ENCODE measurements around the gene AGFG1. TPM values are rescaled to one million over a fixed set of nuclear protein-coding genes. Genes with fewer than 3 reads are reported as not detected.

The AGFG1 gene
- total RNA-seq, 1 experiment from 2014 or later, result 122 TPM

GRCh38 chr2:227551836-227552235 lies 79.9 kb downstream of the AGFG1 start:
- Histone ChIP-seq H3K4me1 (replicated peaks) (no peaks in the 10 kb centered on the region), H3K27me3 (replicated peaks) (no peaks in the 10 kb centered on the region), H3K4me3 (no peak overlapping the region), H3K9me3 (replicated peaks) (0 out of 2 replicates have a peak, but pooled peaks cover 3% of the 10 kb centered on the region), H3K36me3 (peaks cover 62% of the 10 kb centered on the region), H3K27ac (no peak overlapping the region)
- DNase-seq (ENCODE audit: low read depth in 1 of 2, low spot score in 2 of 2), result no peak

- Histone ChIP-seq H3K27me3 (replicated peaks) (no peaks in the 10 kb centered on the region), H3K36me3 (no peaks in the 10 kb centered on the region), H3K4me3 (no peak overlapping the region), H3K27ac (no peak overlapping the region), H3K4me1 (replicated peaks) (no peaks in the 10 kb centered on the region), H3K9me3 (replicated peaks) (no peaks in the 10 kb centered on the region)
- DNase-seq (ENCODE audit: low read depth in 1 of 2, low spot score in 2 of 2), result no peak
Measured at GRCh38 chr2:227562581-227562980, 90.6 kb downstream of the AGFG1 start.

GRCh38 chr2:227565080-227565479 lies 93.1 kb downstream of the AGFG1 start:
- Histone ChIP-seq H3K27me3 (replicated peaks) (no peaks in the 10 kb centered on the region), H3K4me3 (no peak overlapping the region), H3K27ac (no peak overlapping the region), H3K36me3 (no peaks in the 10 kb centered on the region), H3K4me1 (replicated peaks) (no peaks in the 10 kb centered on the region), H3K9me3 (replicated peaks) (no peaks in the 10 kb centered on the region)
- DNase-seq (ENCODE audit: low read depth in 1 of 2, low spot score in 2 of 2), result no peak

- Histone ChIP-seq H3K36me3 (no peaks in the 10 kb centered on the region), H3K27ac (no peak overlapping the region), H3K4me3 (no peak overlapping the region), H3K27me3 (replicated peaks) (no peaks in the 10 kb centered on the region), H3K9me3 (replicated peaks) (no peaks in the 10 kb centered on the region), H3K4me1 (replicated peaks) (no peaks in the 10 kb centered on the region)
- DNase-seq (ENCODE audit: low read depth in 1 of 2, low spot score in 2 of 2), result no peak
Measured at GRCh38 chr2:227566012-227566411, 94.1 kb downstream of the AGFG1 start.

DNA sequence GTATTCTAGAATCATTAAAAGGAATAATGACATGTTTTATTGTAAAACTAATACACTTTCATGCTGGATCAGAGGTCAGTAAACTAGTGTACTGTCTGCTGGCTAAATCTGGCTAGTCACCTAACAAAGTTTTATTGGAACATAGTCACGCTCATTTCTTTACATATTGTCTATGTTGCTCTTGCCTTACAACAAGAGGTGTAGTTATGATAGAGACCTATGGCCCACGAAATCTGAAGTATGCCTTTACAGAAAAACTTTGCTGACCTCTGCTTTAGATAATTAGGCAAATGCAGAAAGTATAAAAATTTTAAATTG lies 96.9 kb downstream of the AGFG1 start:
- Histone ChIP-seq H3K4me1 (replicated peaks) (no peaks in the 10 kb centered on the region), H3K27me3 (replicated peaks) (no peaks in the 10 kb centered on the region), H3K4me3 (no peak overlapping the region), H3K36me3 (no peaks in the 10 kb centered on the region), H3K9me3 (replicated peaks) (no peaks in the 10 kb centered on the region), H3K27ac (no peak overlapping the region)
- DNase-seq (ENCODE audit: low read depth in 1 of 2, low spot score in 2 of 2), result no peak

- Histone ChIP-seq H3K36me3 (no peaks in the 10 kb centered on the region), H3K27ac (no peak overlapping the region), H3K4me1 (replicated peaks) (no peaks in the 10 kb centered on the region), H3K9me3 (replicated peaks) (no peaks in the 10 kb centered on the region), H3K27me3 (replicated peaks) (no peaks in the 10 kb centered on the region), H3K4me3 (no peak overlapping the region)
- DNase-seq (ENCODE audit: low read depth in 1 of 2, low spot score in 2 of 2), result no peak
Measured at GRCh38 chr2:227570615-227571014, 98.7 kb downstream of the AGFG1 start.

- H3K27ac ChIP-seq, result no peak overlapping the region
- DNase-seq (ENCODE audit: low read depth in 1 of 2, low spot score in 2 of 2), result no peak
- H3K9me3 ChIP-seq (replicated peaks), result no peaks in the 10 kb centered on the region
- H3K27me3 ChIP-seq (replicated peaks), result no peaks in the 10 kb centered on the region
- H3K4me1 ChIP-seq (replicated peaks), result no peaks in the 10 kb centered on the region
- H3K36me3 ChIP-seq, result no peaks in the 10 kb centered on the region
- H3K4me3 ChIP-seq, result no peak overlapping the region
Measured at GRCh38 chr2:227576110-227576509, 104.2 kb downstream of the AGFG1 start.

DNA sequence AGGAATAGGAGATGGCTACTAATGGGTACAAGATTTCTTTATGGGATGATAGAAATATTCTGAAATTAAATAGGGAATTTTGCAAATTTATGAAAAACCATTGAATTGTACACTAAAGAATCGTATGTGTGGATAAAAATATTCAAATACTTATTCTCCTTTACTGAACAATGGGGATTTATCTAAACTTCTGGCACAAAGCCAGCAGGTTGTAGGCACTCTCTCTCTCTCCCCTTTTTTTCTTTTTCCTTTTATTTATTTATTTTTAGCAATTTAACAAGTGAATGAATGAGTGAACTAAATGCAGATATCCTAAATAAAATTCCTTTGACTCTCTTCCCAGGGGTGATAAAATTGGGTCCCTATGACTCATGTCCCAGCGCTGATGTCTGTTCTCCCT lies 104.9 kb downstream of the AGFG1 start:
- H3K27me3 ChIP-seq (replicated peaks), result no peaks in the 10 kb centered on the region
- H3K36me3 ChIP-seq, result no peaks in the 10 kb centered on the region
- H3K4me3 ChIP-seq, result no peak overlapping the region
- H3K27ac ChIP-seq, result no peak overlapping the region
- no peaks in the 10 kb centered on the region for H3K9me3 ChIP-seq (replicated peaks)
- no peaks in the 10 kb centered on the region for H3K4me1 ChIP-seq (replicated peaks)
- no peak for DNase-seq (ENCODE audit: low read depth in 1 of 2, low spot score in 2 of 2)

- H3K9me3 ChIP-seq (replicated peaks), result peaks cover 5% of the 10 kb centered on the region
Measured at GRCh38 chr2:227577555-227577954, 105.6 kb downstream of the AGFG1 start.

GRCh38 chr2:227578642-227579041 lies 106.7 kb downstream of the AGFG1 start:
- H3K27me3 ChIP-seq (replicated peaks), result no peaks in the 10 kb centered on the region
- no peak overlapping the region for H3K4me3 ChIP-seq
- DNase-seq (ENCODE audit: low read depth in 1 of 2, low spot score in 2 of 2), result no peak
- H3K27ac ChIP-seq, result no peak overlapping the region
- H3K4me1 ChIP-seq (replicated peaks), result no peaks in the 10 kb centered on the region
- H3K9me3 ChIP-seq (replicated peaks), result peaks cover 8% of the 10 kb centered on the region
- no peaks in the 10 kb centered on the region for H3K36me3 ChIP-seq

More at GRCh38 chr2:227577555-227577954, 105.6 kb downstream of the AGFG1 start:
- no peak for DNase-seq (ENCODE audit: low read depth in 1 of 2, low spot score in 2 of 2)
- no peaks in the 10 kb centered on the region for H3K36me3 ChIP-seq
- H3K27me3 ChIP-seq (replicated peaks), result no peaks in the 10 kb centered on the region
- no peak overlapping the region for H3K27ac ChIP-seq
- no peak overlapping the region for H3K4me3 ChIP-seq
- no peaks in the 10 kb centered on the region for H3K4me1 ChIP-seq (replicated peaks)

DNA sequence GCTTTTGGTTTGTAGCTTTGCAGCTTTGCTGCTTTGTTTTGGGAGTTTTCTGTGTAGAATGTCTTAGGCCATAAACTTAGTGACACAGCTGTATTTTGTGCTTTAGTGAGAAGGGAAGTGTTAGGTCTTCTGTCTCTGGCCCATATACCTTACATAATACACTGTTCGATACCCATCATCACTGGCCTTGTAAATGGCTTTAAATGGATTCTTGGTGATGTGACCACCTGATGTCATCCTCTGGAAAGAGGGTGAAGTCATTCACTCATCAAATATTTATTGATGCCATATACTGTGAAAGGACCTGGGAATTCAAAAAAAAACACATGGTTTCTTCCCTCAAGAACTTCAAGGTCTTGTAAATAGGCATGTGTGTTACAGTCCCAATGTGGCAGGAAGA lies 107.8 kb downstream of the AGFG1 start:
- no peak overlapping the region for H3K27ac ChIP-seq
- H3K4me3 ChIP-seq, result no peak overlapping the region
- H3K4me1 ChIP-seq (replicated peaks), result no peaks in the 10 kb centered on the region
- H3K27me3 ChIP-seq (replicated peaks), result no peaks in the 10 kb centered on the region
- DNase-seq (ENCODE audit: low read depth in 1 of 2, low spot score in 2 of 2), result no peak
- H3K36me3 ChIP-seq, result no peaks in the 10 kb centered on the region
- peaks cover 8% of the 10 kb centered on the region for H3K9me3 ChIP-seq (replicated peaks)

- Histone ChIP-seq H3K9me3 (replicated peaks) (peaks cover 8% of the 10 kb centered on the region), H3K4me1 (replicated peaks) (no peaks in the 10 kb centered on the region), H3K36me3 (no peaks in the 10 kb centered on the region), H3K27me3 (replicated peaks) (no peaks in the 10 kb centered on the region), H3K4me3 (no peak overlapping the region), H3K27ac (no peak overlapping the region)
- DNase-seq (ENCODE audit: low read depth in 1 of 2, low spot score in 2 of 2), result no peak
Measured at GRCh38 chr2:227582369-227582768, 110.4 kb downstream of the AGFG1 start.

DNA sequence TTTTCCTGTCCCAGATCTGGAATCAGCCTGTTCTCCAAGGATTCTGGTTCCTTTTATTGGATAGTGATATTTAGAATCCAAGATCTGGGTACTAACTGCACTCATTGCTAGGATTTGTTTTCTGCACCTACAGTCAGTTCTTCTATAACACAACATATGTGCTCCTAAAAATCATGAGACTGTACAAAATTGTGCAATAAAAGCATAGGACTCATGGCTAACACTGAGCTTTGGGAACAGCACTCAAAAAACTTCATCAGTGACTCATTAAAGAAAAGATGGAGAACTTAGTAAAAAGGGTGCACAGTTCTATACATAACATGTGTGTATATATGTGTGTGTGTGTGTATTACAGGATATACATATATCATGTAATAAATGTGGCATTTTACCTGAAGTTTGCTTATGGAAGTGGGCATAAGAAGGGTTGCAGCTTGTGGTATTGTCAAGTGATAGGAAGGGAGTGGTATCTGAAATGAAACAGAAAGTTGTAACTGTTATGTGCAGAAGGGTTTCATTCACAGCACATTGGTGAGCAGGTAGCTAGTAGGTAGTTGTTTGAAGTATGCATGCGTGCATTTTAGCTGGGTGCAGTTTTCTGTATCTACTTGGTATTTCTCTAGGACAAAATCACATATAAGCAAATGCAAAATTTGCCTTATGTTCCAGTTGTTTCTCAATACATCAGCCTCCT lies 120.9 kb downstream of the AGFG1 start:
- Histone ChIP-seq H3K4me3 (no peak overlapping the region), H3K9me3 (replicated peaks) (no peaks in the 10 kb centered on the region), H3K27me3 (replicated peaks) (peaks cover 13% of the 10 kb centered on the region; the same call in 1 of the 2 replicates), H3K36me3 (no peaks in the 10 kb centered on the region), H3K4me1 (replicated peaks) (no peaks in the 10 kb centered on the region), H3K27ac (no peak overlapping the region)
- DNase-seq (ENCODE audit: low read depth in 1 of 2, low spot score in 2 of 2), result no peak

GRCh38 chr2:227595797-227596196 lies 123.8 kb downstream of the AGFG1 start:
- DNase-seq (ENCODE audit: low read depth in 1 of 2, low spot score in 2 of 2), result no peak
- Histone ChIP-seq H3K27ac (no peak overlapping the region), H3K4me3 (no peak overlapping the region), H3K9me3 (replicated peaks) (no peaks in the 10 kb centered on the region), H3K4me1 (replicated peaks) (no peaks in the 10 kb centered on the region), H3K27me3 (replicated peaks) (peaks cover 6% of the 10 kb centered on the region; the same call in 1 of the 2 replicates), H3K36me3 (no peaks in the 10 kb centered on the region)

DNA sequence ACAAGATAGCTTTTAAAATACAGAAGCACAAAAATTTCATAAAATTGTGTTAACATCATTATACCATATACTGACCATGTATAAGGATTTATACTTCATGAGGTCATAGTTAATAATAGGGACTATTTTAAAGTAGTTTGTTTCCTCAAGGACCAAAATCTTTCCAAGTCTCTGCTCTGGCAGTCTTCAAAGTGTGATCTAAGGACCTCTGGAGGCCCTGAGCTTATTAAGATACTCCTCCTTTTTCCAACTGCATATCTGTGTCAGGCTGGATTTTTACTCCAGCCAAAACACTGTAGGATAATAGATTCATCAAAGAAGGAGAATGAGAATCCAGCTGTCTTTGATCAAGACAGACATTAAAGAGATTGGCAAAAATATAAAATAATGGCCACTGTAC lies 125.1 kb downstream of the AGFG1 start:
- Histone ChIP-seq H3K27ac (no peak overlapping the region), H3K9me3 (replicated peaks) (no peaks in the 10 kb centered on the region)
- DNase-seq (ENCODE audit: low read depth in 1 of 2, low spot score in 2 of 2), result no peak

More for the DNA sequence above, 125.1 kb downstream of the AGFG1 start:
- H3K27me3 ChIP-seq (replicated peaks), result peaks cover 3% of the 10 kb centered on the region; the same call in 1 of the 2 replicates
- no peak overlapping the region for H3K4me3 ChIP-seq
- H3K4me1 ChIP-seq (replicated peaks), result no peaks in the 10 kb centered on the region
- H3K36me3 ChIP-seq, result no peaks in the 10 kb centered on the region
